ENCODE measurements around the gene SS18L1.

The SS18L1 gene

DNA sequence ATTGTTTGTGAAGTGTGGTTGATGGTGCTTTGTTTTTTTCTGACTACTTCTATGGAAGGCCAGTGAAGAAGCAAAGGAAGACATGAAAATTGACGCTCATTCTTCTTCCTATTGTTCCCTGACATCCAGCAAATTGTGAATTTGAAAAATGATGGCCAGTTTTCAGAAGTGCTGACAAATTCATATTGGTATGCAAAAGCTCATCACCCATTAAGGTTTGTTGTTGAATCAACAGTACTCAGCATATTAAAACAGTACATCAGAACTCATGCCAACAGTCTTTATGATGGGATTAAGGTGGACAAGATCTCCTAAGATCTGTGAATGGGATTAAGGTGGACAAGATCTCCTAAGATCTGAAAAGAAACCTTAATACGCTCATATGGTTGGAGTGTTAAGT lies 38.2 kb downstream of the SS18L1 start:
- Histone ChIP-seq H3K4me3 (replicated peaks; ENCODE audit: low read depth, low read length) (peak overlapping the region; percentile 82), H3K27me3 (replicated peaks; ENCODE audit: control insufficient read depth, insufficient read depth, low read length) (no peaks in the 10 kb centered on the region)

DNA sequence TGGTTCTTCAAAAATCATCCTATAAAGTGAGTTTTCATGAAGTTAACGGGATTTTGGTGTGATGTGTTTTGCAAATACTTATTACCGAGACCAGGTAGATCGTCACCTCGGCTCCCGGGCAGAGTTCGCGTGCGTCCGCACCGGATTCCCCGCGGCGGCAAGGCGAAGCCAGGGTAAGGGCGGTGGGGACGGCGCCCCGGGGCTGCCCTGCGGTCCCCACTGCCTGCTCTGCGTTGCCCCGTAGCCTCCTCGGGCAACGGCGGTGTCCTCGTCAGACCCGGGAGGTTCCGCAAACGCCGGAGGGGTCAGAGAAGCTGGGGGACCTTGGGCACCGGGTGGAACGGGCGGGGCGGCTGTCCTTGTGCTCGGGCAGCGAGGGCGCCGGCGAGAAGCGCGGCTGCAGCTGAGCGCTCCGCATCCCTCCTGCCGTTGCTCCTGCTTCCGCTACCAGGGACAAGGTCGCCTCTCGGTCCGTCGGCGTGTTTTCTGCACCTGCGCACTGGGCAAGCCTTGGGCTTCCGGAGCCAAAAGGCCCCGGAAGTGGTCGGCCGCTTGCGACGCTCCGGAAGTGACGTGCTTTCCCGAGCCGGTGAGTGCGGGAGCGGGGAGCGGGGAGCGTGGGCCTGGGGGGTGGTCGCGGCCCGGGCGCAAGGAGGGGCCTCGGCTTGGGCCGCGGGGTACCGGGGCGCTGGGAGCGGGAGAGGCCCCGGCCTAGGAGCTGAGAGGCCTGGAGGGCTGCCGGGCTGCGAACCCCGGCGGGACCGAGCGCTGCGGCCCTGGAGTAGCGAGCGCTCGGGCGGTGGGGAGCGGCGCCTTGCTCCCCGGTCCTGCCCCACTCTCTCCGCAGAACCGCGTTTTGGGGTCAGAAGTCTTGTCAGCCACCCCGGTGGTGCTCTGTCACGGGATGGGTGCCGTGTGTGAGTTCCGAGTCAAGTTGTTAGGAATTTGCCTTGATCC lies 39.2 kb downstream of the SS18L1 start, which contains the start of gene MTG2:
TSS of gene MTG2 (plus strand) at position 560 of the 957 bp plus-strand sequence. CDS start 10,393 bp downstream, outside the sequence.
- Histone ChIP-seq H3K36me3 (ENCODE audit: control insufficient read depth, insufficient read depth, low read length) (no peaks in the 10 kb centered on the region; the same call in none of the 2 replicates), H3K4me3 (replicated peaks; ENCODE audit: low read depth, low read length) (peak within 1 kb of the TSS; percentile 82), H3K27me3 (replicated peaks; ENCODE audit: control insufficient read depth, insufficient read depth, low read length) (no peaks in the 10 kb centered on the region)
- TF ChIP-seq, protein P1, sequence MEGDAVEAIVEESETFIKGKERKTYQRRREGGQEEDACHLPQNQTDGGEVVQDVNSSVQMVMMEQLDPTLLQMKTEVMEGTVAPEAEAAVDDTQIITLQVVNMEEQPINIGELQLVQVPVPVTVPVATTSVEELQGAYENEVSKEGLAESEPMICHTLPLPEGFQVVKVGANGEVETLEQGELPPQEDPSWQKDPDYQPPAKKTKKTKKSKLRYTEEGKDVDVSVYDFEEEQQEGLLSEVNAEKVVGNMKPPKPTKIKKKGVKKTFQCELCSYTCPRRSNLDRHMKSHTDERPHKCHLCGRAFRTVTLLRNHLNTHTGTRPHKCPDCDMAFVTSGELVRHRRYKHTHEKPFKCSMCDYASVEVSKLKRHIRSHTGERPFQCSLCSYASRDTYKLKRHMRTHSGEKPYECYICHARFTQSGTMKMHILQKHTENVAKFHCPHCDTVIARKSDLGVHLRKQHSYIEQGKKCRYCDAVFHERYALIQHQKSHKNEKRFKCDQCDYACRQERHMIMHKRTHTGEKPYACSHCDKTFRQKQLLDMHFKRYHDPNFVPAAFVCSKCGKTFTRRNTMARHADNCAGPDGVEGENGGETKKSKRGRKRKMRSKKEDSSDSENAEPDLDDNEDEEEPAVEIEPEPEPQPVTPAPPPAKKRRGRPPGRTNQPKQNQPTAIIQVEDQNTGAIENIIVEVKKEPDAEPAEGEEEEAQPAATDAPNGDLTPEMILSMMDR (IDR thresholded peaks at IDR 0.05; ENCODE audit: insufficient read depth, low read length, poor library complexity, severe bottlenecking), result no peak
- DNase-seq (ENCODE audit: extremely low read depth, insufficient read length), result peak; percentile 93

More for the DNA sequence above, 38.2 kb downstream of the SS18L1 start:
- DNase-seq (ENCODE audit: extremely low read depth, insufficient read length), result no peak
- peaks cover 3% of the 10 kb centered on the region for H3K36me3 ChIP-seq (ENCODE audit: control insufficient read depth, insufficient read depth, low read length)
- TF ChIP-seq, protein P1 (IDR thresholded peaks at IDR 0.05; ENCODE audit: insufficient read depth, low read length, poor library complexity, severe bottlenecking), result no peak

DNA sequence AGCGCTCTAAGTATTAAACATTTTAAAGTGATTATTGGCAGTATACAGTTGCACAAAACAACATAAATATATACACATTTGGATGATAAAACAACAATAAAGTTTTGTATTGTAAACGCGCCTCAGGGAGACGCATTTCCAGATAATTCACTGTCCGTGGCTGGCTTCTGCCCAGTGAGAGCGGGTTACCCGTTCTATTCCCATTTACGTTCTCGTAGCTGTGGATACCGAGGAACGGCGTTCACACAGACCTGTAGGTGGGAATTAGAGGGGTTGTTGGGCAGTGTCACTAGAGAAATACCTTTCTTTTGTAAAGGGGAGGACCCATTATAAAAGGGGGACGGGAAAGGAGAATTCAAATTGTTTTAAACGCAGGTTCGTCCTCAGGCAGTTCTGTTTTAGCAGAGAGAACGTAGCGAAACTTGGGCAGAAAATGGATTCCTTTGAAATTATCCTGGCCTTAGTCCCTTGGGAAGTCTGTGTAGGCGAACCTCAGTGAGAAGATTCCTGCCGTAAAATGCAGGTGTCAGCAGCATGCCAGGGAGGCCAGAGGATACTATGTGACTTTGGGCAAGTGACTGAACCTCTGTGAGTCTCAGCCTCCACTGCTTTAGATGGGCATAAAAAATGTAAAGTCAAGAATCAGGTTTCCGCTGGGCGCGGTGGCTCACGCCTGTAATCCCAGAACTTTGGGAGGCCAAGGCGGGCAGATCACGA lies 40.0 kb downstream of the SS18L1 start:
- no peaks in the 10 kb centered on the region for H3K27me3 ChIP-seq (replicated peaks; ENCODE audit: control insufficient read depth, insufficient read depth, low read length)
- H3K36me3 ChIP-seq (ENCODE audit: control insufficient read depth, insufficient read depth, low read length), result no peaks in the 10 kb centered on the region; the same call in none of the 2 replicates
- peak overlapping the region; percentile 82 for H3K4me3 ChIP-seq (replicated peaks; ENCODE audit: low read depth, low read length)
- TF ChIP-seq, protein P1 (IDR thresholded peaks at IDR 0.05; ENCODE audit: insufficient read depth, low read length, poor library complexity, severe bottlenecking), result no peak
- no peak for DNase-seq (ENCODE audit: extremely low read depth, insufficient read length)

DNA sequence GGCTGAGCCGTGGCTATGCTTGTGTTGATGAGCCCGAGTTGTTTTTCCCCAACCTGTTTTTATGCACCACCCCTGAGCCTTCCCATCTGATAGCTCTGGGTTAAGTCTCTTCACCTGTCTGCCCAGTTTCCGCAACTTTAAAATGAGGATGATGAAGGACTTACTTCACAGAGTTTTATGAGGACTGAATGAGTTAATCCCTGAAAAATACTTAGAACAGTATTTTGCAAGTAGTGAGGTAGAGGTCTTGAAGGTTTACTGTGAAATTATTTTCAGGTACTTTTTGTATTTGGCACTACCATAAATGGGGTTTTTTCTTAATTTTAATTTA lies 42.5 kb downstream of the SS18L1 start:
- Histone ChIP-seq H3K4me3 (replicated peaks; ENCODE audit: low read depth, low read length) (no peak overlapping the region), H3K27me3 (replicated peaks; ENCODE audit: control insufficient read depth, insufficient read depth, low read length) (no peaks in the 10 kb centered on the region), H3K36me3 (ENCODE audit: control insufficient read depth, insufficient read depth, low read length) (peaks cover 3% of the 10 kb centered on the region)
- TF ChIP-seq, protein P1 (IDR thresholded peaks at IDR 0.05; ENCODE audit: insufficient read depth, low read length, poor library complexity, severe bottlenecking), result no peak
- DNase-seq (ENCODE audit: extremely low read depth, insufficient read length), result no peak

DNA sequence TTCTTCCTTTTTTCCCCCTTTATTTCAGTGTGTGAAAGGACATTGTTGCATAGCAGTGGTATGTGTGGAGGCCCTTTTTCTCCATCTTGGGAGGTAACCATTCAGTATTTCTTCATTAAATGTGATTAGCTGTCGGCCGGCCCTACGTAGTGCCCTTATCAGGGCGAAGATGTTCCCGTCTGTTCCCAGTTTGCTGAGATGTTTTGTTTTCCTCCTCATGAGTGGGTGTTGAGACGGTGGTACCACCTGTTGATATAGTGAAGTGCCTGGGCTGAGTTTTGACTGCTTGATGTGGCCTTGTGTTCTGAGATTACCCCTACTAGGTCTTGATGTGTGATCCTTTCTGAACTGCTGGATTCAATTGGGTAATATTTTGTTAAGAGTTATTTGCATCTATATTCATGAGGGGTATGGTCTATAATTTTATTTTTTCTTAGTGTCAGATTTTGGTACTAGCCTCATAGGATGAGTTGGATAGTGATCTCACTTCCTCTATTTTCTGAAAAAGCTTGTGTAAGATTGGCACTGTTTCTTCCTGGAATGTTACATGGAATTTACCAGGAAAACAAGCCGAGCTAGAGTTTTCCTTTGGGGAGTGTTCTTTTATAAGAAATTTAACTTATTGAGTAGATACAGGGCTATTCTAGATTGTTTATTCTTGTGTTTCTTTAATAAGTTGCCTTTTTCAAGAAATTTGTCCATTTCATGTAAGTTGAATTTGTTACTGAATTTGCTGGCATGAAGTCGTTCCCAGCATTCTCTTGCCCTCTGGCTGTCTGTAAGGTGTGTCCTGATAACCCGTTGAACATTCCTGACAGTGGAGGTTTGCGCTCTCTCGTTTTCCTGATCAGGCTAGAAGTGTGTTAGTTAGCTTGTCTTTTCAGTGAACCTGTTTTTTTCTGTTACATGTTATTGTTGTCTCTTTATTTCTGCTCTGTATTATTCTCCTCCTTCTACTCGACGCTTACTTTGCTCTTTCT lies 43.6 kb downstream of the SS18L1 start:
- TF ChIP-seq, protein P1 (IDR thresholded peaks at IDR 0.05; ENCODE audit: insufficient read depth, low read length, poor library complexity, severe bottlenecking), result no peak

More for the DNA sequence above, 43.6 kb downstream of the SS18L1 start:
- peaks cover 3% of the 10 kb centered on the region for H3K36me3 ChIP-seq (ENCODE audit: control insufficient read depth, insufficient read depth, low read length)
- DNase-seq (ENCODE audit: extremely low read depth, insufficient read length), result no peak
- H3K27me3 ChIP-seq (replicated peaks; ENCODE audit: control insufficient read depth, insufficient read depth, low read length), result no peaks in the 10 kb centered on the region
- no peak overlapping the region for H3K4me3 ChIP-seq (replicated peaks; ENCODE audit: low read depth, low read length)
